SK-MEL-5 (cell line): ENCODE results near the gene CRCP. TPM values are rescaled to one million over a fixed set of nuclear protein-coding genes. Genes with fewer than 3 reads are reported as not detected.
"Not testable (repeated sequence)": the region's sequence is repeated elsewhere in the genome, so short reads cannot be mapped to it uniquely, and the experiment has no call there.

Experiments used
- DNase-seq: peaks from one replicate; pipeline ENCODE4 v3.0.0-alpha.2; 2016; ENCODE audit warnings: low read depth, low spot score
- in situ Hi-C: cut with HindIII; loops from 2 replicates; pipeline ENCODE4 v1.10.0; 2016; ENCODE audit warnings: low sequenced_read_pairs, high pct_unique_total_duplicates, low pct_unique_long_range_greater_than_20kb
- total RNA-seq: library from RNA; depleted of rRNA; stranded (reverse); fragments of >200 nt; shearing (Covaris generic); gene quantifications from 2 replicates; pipeline ENCODE4 v1.2.3, GENCODE V29; 2014

The CRCP gene
- total RNA-seq, 1 experiment from 2014 or later: 45.4 TPM

GRCh38 chr7:66143876-66144332, 29.3 kb downstream of the CRCP start:
- in situ Hi-C loops: no loop called here
- DNase-seq: no peak

- no peak for DNase-seq
Observed at GRCh38 chr7:66145400-66146104, 30.9 kb downstream of the CRCP start.

GRCh38 chr7:66146701-66147100, 32.1 kb downstream of the CRCP start:
- peak; percentile 17 for DNase-seq
- in situ Hi-C loops: no loop called here

More at GRCh38 chr7:66145400-66146104, 30.9 kb downstream of the CRCP start:
- in situ Hi-C loops: no loop called here

- in situ Hi-C loops, DNase-seq: not testable (repeated sequence)
Observed at GRCh38 chr7:66147657-66148056, 33.0 kb downstream of the CRCP start.

- in situ Hi-C loops: no loop called here
- DNase-seq: peak; percentile 51
Observed at GRCh38 chr7:66150471-66150870, 35.8 kb downstream of the CRCP start.

GRCh38 chr7:66152371-66153191, 37.9 kb downstream of the CRCP start:
- DNase-seq: no peak
- in situ Hi-C loops: no loop called here

GRCh38 chr7:66153691-66154090, 39.0 kb downstream of the CRCP start:
- in situ Hi-C loops: no loop called here
- DNase-seq: no peak

GRCh38 chr7:66156035-66156434, 41.4 kb downstream of the CRCP start:
- in situ Hi-C loops, DNase-seq: not testable (repeated sequence)

GRCh38 chr7:66157060-66157459, 42.4 kb downstream of the CRCP start:
- no peak for DNase-seq
- in situ Hi-C loops: no loop called here

GRCh38 chr7:66162622-66163021, 48.0 kb downstream of the CRCP start:
- no peak for DNase-seq
- in situ Hi-C loops: no loop called here

- no peak for DNase-seq
- in situ Hi-C loops: no loop called here
Observed at GRCh38 chr7:66163186-66163610, 48.6 kb downstream of the CRCP start.

- DNase-seq: no peak
- in situ Hi-C loops: no loop called here
Observed at GRCh38 chr7:66164356-66164755, 49.7 kb downstream of the CRCP start.

GRCh38 chr7:66167773-66168387, 53.2 kb downstream of the CRCP start:
- in situ Hi-C loops: no loop called here
- DNase-seq: peak; percentile 78

GRCh38 chr7:66169616-66170015, 55.0 kb downstream of the CRCP start:
- in situ Hi-C loops: no loop called here
- no peak for DNase-seq

- DNase-seq: no peak
- in situ Hi-C loops: no loop called here
Observed at GRCh38 chr7:66170309-66171231, 55.9 kb downstream of the CRCP start.

- DNase-seq, in situ Hi-C loops: not testable (repeated sequence)
Observed at GRCh38 chr7:66172536-66173401, 58.1 kb downstream of the CRCP start.
